Measurements from ENCODE around the gene SH2D6. TPM values are rescaled to one million over a fixed set of nuclear protein-coding genes. Genes with fewer than 3 reads are reported as not detected.

The SH2D6 gene
- total and polyA plus RNA-seq, 9 of the 15 experiments (the other 6 are each of a cell fraction or from before 2014, with no cell fraction given): 0.07 to 0.76 (median 0.33) TPM; not detected in 2

DNA sequence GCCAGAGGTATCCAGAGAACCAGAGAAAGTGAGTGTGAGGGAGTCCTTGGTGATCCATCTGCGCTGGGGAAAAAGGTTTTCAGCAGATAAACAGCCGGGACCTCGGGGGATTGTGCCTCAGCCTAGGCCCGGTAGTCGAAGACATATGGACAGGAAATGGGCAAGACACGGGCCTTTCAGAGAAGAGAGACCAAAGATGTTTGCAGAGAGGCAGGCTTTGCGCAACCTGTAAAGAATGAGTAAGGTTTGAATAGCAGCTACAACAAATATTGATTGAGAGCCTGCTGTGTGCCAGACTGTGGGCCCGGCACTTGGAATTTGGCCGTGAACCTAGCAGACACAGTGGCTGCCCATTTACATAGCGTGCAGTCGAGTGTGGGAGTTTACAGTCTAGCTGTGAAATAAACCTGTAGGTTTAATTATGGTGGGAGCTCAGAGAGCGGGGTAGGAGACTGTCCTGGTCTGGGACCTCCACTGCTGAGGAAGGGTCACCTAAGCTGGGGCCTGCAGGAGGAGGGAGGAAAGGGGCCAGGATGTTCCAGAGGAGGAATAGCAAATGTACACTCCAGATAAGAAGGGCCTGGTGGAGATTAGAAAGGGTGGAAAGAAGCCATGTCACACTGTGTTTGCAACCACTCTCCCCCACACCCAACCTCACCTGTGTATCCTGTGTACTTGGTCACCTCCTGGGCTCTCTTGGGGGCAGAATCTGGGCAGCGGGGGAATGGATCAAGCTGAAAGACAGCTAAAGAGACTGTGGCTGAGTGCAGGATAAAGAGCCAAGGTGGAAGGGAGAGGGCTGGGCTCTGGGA lies 3.0 kb downstream of the SH2D6 start (continued):
- TF ChIP-seq, protein P1, sequence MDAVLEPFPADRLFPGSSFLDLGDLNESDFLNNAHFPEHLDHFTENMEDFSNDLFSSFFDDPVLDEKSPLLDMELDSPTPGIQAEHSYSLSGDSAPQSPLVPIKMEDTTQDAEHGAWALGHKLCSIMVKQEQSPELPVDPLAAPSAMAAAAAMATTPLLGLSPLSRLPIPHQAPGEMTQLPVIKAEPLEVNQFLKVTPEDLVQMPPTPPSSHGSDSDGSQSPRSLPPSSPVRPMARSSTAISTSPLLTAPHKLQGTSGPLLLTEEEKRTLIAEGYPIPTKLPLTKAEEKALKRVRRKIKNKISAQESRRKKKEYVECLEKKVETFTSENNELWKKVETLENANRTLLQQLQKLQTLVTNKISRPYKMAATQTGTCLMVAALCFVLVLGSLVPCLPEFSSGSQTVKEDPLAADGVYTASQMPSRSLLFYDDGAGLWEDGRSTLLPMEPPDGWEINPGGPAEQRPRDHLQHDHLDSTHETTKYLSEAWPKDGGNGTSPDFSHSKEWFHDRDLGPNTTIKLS (IDR thresholded peaks at IDR 0.05; ENCODE audit: borderline replicate concordance, low read depth): 0 out of 2 replicates have a peak, but pooled peaks have one; percentile 37
- no peak for TF ChIP-seq KLF1 (tag; IDR thresholded peaks at IDR 0.05)
- TF ChIP-seq YY1 (IDR thresholded peaks at IDR 0.05; ENCODE audit: borderline replicate concordance in 1 of 3, control insufficient read depth in 1 of 3, extremely low read depth in 1 of 3, insufficient read depth in 3 of 3, insufficient read length in 1 of 3, insufficient replicate concordance in 2 of 3, low read depth in 1 of 3, low read length in 2 of 3): no peak
- TF ChIP-seq KDM2B (CRISPR knock-in tag; IDR thresholded peaks at IDR 0.05): no peak
- TF ChIP-seq BRF1 (IDR thresholded peaks at IDR 0.05; ENCODE audit: borderline replicate concordance, extremely low read depth, insufficient read length): no peak
- TF ChIP-seq, protein P2, sequence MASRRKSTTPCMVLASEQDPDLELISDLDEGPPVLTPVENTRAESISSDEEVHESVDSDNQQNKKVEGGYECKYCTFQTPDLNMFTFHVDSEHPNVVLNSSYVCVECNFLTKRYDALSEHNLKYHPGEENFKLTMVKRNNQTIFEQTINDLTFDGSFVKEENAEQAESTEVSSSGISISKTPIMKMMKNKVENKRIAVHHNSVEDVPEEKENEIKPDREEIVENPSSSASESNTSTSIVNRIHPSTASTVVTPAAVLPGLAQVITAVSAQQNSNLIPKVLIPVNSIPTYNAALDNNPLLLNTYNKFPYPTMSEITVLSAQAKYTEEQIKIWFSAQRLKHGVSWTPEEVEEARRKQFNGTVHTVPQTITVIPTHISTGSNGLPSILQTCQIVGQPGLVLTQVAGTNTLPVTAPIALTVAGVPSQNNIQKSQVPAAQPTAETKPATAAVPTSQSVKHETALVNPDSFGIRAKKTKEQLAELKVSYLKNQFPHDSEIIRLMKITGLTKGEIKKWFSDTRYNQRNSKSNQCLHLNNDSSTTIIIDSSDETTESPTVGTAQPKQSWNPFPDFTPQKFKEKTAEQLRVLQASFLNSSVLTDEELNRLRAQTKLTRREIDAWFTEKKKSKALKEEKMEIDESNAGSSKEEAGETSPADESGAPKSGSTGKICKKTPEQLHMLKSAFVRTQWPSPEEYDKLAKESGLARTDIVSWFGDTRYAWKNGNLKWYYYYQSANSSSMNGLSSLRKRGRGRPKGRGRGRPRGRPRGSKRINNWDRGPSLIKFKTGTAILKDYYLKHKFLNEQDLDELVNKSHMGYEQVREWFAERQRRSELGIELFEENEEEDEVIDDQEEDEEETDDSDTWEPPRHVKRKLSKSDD (conservative IDR thresholded peaks at IDR 0.05; ENCODE audit: low read length): no peak
- TF ChIP-seq RAD51 (IDR thresholded peaks at IDR 0.05; ENCODE audit: borderline replicate concordance, low read depth): no peak
- TF ChIP-seq TCFL5 (CRISPR knock-in tag; conservative IDR thresholded peaks at IDR 0.05): no peak
- TF ChIP-seq TCF3 (CRISPR knock-in tag; IDR thresholded peaks at IDR 0.05): peak; percentile 76
- TF ChIP-seq STAG1 (CRISPR knock-in tag; IDR thresholded peaks at IDR 0.05; ENCODE audit: borderline replicate concordance): no peak
- TF ChIP-seq NELFE (IDR thresholded peaks at IDR 0.05; ENCODE audit: insufficient read depth, insufficient read length): no peak
- TF ChIP-seq, protein P3, sequence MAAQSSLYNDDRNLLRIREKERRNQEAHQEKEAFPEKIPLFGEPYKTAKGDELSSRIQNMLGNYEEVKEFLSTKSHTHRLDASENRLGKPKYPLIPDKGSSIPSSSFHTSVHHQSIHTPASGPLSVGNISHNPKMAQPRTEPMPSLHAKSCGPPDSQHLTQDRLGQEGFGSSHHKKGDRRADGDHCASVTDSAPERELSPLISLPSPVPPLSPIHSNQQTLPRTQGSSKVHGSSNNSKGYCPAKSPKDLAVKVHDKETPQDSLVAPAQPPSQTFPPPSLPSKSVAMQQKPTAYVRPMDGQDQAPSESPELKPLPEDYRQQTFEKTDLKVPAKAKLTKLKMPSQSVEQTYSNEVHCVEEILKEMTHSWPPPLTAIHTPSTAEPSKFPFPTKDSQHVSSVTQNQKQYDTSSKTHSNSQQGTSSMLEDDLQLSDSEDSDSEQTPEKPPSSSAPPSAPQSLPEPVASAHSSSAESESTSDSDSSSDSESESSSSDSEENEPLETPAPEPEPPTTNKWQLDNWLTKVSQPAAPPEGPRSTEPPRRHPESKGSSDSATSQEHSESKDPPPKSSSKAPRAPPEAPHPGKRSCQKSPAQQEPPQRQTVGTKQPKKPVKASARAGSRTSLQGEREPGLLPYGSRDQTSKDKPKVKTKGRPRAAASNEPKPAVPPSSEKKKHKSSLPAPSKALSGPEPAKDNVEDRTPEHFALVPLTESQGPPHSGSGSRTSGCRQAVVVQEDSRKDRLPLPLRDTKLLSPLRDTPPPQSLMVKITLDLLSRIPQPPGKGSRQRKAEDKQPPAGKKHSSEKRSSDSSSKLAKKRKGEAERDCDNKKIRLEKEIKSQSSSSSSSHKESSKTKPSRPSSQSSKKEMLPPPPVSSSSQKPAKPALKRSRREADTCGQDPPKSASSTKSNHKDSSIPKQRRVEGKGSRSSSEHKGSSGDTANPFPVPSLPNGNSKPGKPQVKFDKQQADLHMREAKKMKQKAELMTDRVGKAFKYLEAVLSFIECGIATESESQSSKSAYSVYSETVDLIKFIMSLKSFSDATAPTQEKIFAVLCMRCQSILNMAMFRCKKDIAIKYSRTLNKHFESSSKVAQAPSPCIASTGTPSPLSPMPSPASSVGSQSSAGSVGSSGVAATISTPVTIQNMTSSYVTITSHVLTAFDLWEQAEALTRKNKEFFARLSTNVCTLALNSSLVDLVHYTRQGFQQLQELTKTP (IDR thresholded peaks at IDR 0.05; ENCODE audit: low read depth in 1 of 2, partially characterized antibody in 2 of 2): peak in 1 of 2 experiments; percentile 40
- TF ChIP-seq SMARCE1 (IDR thresholded peaks at IDR 0.05): peak; percentile 58
- TF ChIP-seq, protein P4, sequence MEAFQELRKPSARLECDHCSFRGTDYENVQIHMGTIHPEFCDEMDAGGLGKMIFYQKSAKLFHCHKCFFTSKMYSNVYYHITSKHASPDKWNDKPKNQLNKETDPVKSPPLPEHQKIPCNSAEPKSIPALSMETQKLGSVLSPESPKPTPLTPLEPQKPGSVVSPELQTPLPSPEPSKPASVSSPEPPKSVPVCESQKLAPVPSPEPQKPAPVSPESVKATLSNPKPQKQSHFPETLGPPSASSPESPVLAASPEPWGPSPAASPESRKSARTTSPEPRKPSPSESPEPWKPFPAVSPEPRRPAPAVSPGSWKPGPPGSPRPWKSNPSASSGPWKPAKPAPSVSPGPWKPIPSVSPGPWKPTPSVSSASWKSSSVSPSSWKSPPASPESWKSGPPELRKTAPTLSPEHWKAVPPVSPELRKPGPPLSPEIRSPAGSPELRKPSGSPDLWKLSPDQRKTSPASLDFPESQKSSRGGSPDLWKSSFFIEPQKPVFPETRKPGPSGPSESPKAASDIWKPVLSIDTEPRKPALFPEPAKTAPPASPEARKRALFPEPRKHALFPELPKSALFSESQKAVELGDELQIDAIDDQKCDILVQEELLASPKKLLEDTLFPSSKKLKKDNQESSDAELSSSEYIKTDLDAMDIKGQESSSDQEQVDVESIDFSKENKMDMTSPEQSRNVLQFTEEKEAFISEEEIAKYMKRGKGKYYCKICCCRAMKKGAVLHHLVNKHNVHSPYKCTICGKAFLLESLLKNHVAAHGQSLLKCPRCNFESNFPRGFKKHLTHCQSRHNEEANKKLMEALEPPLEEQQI (IDR thresholded peaks at IDR 0.05): no peak
- TF ChIP-seq FUS (optimal IDR thresholded peaks at IDR 0.05; ENCODE audit: low read depth, low read length): no peak

Measured in K562 (cell line).